Bronchial epithelial cell (primary cell): ENCODE data around the gene TLR2. TPM values are rescaled to one million over a fixed set of nuclear protein-coding genes. Genes with fewer than 3 reads are reported as not detected.

Source experiments
- DNase-seq: peaks from one replicate; pipeline ENCODE4 v3.0.0-alpha.2; 2010; ENCODE audit warnings: low read depth
- FAIRE-seq: peaks from 2 replicates; lab custom pipeline; 2011; peaks lifted over from hg19 to GRCh38; lab: Jason Lieb, UNC
- H3K27me3 ChIP-seq: 2 replicates; pipeline ENCODE4 v1.5.1; 2011; ENCODE audit warnings: low read length; ENCODE audit not compliant: control insufficient read depth, insufficient read depth
- H3K36me3 ChIP-seq: 2 replicates; pipeline ENCODE4 v1.5.1; 2011; ENCODE audit warnings: low read length; ENCODE audit not compliant: control insufficient read depth, insufficient read depth
- H3K4me3 ChIP-seq: 2 replicates; pipeline ENCODE4 v1.5.1; 2011; ENCODE audit warnings: mild to moderate bottlenecking, low read depth, low read length, control low read depth
- total RNA-seq: library from RNA; depleted of rRNA; stranded (reverse); fragments of >200 nt; gene quantifications from 2 replicates; pipeline ENCODE4 v1.2.1, GENCODE V29; 2014
- TF ChIP-seq, protein P1 (sequence below): IDR thresholded peaks from 2 replicates; pipeline ENCODE4 v1.5.1; 2011; ENCODE audit warnings: mild to moderate bottlenecking, moderate library complexity, low read length, control low read depth, inconsistent platforms; ENCODE audit not compliant: insufficient read depth, severe bottlenecking

The TLR2 gene
- total RNA-seq, 1 donor from 2014 or later: 2.6 TPM

- DNase-seq (peak; percentile 85), FAIRE-seq (peak; percentile 64)
- Histone ChIP-seq H3K4me3 (no peak overlapping the region), H3K27me3 (no peaks in the 10 kb centered on the region), H3K36me3 (no peaks in the 10 kb centered on the region)
- TF ChIP-seq, protein P1, sequence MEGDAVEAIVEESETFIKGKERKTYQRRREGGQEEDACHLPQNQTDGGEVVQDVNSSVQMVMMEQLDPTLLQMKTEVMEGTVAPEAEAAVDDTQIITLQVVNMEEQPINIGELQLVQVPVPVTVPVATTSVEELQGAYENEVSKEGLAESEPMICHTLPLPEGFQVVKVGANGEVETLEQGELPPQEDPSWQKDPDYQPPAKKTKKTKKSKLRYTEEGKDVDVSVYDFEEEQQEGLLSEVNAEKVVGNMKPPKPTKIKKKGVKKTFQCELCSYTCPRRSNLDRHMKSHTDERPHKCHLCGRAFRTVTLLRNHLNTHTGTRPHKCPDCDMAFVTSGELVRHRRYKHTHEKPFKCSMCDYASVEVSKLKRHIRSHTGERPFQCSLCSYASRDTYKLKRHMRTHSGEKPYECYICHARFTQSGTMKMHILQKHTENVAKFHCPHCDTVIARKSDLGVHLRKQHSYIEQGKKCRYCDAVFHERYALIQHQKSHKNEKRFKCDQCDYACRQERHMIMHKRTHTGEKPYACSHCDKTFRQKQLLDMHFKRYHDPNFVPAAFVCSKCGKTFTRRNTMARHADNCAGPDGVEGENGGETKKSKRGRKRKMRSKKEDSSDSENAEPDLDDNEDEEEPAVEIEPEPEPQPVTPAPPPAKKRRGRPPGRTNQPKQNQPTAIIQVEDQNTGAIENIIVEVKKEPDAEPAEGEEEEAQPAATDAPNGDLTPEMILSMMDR: no peak
These were observed 31.9 kb upstream of the TLR2 start for GRCh38 chr4:153652051-153652784.

DNA sequence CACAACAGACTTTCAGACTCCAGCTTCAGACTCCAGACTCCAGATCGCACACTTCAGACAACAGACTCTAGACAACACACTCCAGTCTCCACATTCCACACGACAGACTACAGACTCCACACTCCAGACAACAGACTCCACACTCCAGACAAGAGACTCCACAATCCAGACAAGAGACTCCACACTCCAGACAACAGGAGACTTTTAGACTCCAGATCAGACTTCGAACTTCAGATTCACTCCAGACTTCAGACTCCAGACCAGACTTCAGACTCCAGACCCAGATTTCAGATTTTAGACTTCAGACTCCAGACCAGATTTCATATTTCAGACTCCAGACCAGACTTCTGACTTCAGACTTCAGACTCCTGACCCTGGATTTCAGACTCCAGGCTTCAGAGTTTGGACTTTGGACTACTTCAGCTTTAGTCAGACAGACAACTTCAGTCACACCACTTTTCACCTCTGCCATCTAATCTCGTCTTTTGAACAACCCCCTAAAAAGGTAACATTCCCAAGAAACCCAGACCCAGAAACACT, 29.0 kb upstream of the TLR2 start:
- Histone ChIP-seq H3K4me3 (no peak overlapping the region), H3K27me3 (no peaks in the 10 kb centered on the region), H3K36me3 (no peaks in the 10 kb centered on the region)
- no peak for FAIRE-seq
- DNase-seq: no peak
- TF ChIP-seq, protein P1: no peak

GRCh38 chr4:153655928-153656327, 28.2 kb upstream of the TLR2 start:
- TF ChIP-seq, protein P1: no peak
- H3K4me3 ChIP-seq: no peak overlapping the region
- no peaks in the 10 kb centered on the region for H3K36me3 ChIP-seq
- FAIRE-seq (no peak), DNase-seq (peak; percentile 52)
- no peaks in the 10 kb centered on the region for H3K27me3 ChIP-seq

- DNase-seq: peak; percentile 92
- FAIRE-seq: no peak
- TF ChIP-seq, protein P1: no peak
These were observed 22.8 kb upstream of the TLR2 start for GRCh38 chr4:153661215-153661822.

GRCh38 chr4:153661908-153662307, 22.2 kb upstream of the TLR2 start:
- DNase-seq: no peak
- FAIRE-seq: no peak
- no peak overlapping the region for H3K4me3 ChIP-seq
- H3K36me3 ChIP-seq: no peaks in the 10 kb centered on the region
- no peaks in the 10 kb centered on the region for H3K27me3 ChIP-seq
- TF ChIP-seq, protein P1: no peak

More at GRCh38 chr4:153661215-153661822, 22.8 kb upstream of the TLR2 start:
- H3K27me3 ChIP-seq: no peaks in the 10 kb centered on the region
- H3K4me3 ChIP-seq: no peak overlapping the region
- no peaks in the 10 kb centered on the region for H3K36me3 ChIP-seq
